ELF-1 (cell line): ENCODE data around the gene TK2.
"Not testable (repeated sequence)": the region's sequence is repeated elsewhere in the genome, so short reads cannot be mapped to it uniquely, and the experiment has no call there.

Source experiments
- DNase-seq: peaks from one replicate; pipeline ENCODE4 v3.0.0-alpha.2; 2016; ENCODE audit warnings: low read depth, low spot score

TK2 gene

DNA sequence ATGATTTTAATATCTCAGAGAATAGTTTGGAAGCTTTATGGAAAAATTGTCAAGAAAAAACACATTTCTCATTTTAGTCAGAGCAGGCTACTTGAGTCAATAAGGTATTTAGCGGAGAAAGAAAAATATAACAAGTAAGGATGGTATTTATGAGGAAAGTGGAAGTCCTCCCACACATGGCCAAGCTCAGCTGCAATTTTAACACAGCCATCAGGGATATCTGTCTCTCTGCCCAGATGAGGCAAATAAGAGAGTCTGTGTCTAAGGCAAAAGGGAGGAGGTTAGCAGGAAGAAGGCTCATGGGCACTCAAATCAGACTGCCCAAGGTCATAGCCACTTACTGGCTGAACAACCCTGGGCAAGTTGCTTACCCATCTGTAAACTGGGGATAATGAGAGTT, 24.2 kb upstream of the TK2 start:
- DNase-seq = no peak

DNA sequence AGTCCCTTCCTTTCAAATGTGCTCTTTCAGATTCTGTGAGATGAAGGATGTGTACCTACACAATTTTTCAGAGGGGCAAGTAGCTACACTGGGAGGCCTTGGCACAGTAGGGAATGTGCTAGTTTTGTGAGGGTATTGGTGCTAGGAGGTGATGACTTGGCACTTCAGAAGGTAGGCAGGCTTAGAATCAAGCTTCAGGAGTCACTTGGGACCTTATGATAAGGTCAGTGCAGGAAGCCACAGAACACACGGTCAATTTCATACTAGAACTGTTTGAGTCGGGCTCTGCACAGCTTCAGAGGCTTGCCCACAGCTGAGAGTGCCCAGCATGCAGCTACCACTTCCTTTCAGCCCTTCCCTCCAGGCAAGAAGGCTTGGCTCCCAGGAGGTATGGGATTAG, 22.4 kb upstream of the TK2 start:
- no peak for DNase-seq

DNA sequence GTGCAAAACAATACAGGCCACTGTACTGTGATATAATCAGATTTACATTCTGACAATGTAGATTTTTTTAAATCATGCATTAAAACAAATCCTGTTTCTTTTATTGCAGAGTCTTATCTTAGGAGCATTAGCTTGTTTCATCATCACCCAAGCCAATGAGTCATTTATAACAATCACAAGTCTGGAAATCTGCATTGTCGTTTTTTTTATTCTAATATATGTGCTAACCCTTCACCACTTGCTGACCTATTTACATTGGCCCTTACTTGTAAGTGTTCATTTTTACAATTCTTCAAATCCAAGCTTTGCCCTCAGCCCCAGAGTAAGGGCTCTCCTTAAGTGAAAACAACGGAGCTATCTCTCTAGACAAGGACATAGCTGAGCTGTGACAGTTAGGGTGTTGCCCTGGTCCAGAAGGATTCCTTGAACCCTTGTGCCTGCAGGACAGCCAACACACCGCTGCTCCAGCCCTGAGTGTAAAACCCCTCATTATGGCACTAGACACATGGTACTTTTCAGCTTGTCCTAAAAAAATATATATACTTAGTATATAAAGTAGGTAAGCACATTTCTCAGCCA, 20.0 kb upstream of the TK2 start:
- no peak for DNase-seq

DNA sequence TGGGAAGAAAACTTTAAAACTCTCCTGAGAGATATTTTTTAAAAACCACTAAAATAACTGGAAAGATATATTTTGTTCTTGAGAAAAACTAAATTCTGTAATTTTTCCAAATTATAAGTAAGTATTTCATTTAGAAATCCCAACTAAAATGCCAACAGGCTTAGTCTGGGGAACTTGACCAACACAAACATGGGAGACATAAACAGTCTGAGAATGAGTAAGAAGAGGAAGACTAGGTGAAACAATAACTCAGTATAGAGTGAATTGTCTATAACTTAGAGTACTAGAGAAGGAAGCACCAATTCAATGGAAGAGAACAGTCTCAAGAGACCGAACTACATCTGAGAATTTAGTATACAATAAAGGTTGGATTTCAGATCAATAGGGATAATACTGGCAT, 19.2 kb upstream of the TK2 start:
- DNase-seq = no peak

DNA sequence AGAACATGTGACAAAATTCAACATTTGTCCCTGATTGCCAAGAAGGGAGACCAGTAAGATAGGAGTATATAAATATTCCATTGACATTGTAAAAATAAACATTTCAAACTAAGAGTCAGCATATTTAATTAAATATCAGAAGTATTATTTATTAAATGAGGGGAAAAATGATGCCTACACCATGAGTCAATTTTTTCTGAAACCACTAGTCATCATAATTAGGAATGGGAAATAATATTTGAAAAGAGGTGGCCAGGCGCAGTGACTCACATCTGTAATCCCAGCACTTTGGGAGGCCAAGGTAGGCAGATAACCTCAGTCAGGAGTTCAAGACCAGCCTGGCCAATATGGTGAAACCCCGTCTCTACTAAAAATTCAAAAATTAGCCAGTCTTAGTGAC, 18.4 kb upstream of the TK2 start:
- no peak for DNase-seq

DNA sequence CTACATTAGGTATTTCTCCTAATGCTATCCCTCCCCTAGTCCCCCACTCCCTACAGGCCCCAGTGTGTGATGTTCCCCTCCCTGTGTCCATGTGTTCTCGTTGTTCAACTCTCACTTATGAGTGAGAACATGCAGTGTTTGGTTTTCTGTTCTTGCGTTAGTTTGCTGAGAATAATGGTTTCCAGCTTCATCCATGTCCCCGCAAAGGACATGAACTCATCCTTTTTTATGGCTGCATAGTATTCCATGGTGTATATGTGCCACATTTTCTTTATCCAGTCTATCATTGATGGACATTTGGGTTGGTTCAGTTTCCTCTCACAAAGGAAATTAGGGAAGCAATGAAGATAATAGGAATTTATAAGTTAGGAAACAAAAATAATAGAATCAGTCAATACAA, 17.3 kb upstream of the TK2 start:
- DNase-seq = not testable (repeated sequence)

DNA sequence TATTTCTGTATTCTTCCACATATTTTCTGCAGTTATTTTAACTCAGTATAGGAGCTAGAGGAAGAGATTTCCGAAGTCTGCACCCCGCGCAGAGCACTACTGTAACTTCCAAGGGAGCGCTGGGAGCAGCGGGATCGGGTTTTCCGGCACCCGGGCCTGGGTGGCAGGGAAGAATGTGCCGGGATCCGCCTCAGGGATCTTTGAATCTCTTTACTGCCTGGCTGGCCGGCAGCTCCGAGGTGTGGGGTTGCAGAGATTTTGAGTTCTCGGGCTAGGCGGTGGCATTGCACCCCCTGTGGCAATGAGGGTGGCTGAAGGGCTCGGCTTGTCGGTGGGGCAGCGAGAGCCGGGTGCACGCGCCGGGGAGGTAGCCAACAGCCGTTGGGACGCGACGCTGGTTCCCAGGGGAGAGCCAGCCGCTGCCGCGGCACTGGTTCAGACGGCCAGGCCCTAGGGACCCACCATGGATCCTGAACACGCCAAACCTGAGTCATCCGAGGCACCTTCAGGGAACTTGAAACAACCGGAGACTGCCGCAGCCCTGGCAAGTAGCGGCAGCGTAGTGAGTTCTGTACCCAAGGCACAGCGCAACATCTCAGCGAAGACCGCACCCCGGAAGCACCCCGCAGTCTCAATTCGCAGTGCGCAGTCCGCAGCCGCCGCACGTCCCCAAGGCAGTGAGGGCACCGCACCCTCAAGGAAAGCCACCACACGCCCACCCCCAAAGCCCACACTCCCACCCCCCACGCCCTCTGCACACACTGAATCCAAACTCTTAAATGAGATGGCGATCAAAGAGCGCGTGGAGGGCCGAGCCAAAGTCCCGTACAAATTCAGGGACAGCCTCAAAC, 16.4 kb upstream of the TK2 start, which contains the start of gene CMTM1:
Gene CMTM1 (plus strand): TSS at position 389 of the 851 bp plus-strand sequence. CDS start 75 bp downstream, at position 464.
- DNase-seq = peak; percentile 65

DNA sequence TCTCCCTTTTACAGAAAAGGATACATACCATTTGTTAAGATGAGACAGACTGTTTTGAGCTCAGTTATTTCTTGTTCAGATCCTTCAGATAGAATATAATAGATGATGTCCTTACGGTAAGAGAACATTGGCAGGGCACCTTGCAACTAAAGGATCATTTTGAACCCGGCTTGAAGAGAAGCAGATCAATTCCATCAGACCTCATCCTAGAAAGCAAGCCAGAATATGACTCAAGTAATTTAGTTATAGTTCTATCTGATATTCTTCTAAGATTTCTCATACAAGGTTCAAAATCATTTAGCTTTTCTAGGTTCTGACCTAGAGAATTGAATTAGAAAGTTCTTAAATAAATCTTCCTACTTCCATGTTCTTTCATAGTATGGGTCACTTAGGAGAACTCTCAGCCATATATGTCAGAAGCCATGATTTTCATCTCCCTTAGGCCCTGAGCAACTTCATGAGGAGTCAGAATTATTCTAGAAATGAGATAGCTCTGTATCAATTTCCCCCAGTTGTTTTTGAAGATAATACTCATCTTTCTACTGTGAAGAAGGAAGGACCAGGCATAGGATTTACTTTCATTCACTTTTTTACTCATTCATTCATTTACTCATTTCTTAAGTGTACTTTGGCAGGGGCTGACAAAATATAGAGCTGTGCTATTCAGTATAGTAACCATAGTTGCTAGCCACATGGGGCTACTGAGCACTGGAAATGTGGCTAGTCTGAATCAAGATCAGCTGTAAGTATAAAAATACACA, 13.8 kb upstream of the TK2 start:
- no peak for DNase-seq

DNA sequence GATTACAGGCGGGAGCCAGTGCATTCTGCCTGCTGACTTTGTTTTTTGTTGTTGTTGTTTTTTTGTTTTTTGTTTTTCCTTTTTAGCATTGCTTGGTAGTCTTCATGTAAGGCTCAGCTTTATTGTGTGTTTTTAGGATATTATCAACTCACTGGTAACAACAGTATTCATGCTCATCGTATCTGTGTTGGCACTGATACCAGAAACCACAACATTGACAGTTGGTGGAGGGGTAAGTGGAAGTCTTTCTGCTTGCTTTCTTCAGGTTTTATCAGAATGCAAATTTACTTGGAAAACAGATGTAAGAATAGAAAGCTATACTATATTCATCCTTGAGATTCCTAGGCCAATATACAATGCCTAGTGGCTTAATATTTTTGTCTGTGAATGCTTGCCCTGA, 13.1 kb upstream of the TK2 start:
- DNase-seq = no peak

DNA sequence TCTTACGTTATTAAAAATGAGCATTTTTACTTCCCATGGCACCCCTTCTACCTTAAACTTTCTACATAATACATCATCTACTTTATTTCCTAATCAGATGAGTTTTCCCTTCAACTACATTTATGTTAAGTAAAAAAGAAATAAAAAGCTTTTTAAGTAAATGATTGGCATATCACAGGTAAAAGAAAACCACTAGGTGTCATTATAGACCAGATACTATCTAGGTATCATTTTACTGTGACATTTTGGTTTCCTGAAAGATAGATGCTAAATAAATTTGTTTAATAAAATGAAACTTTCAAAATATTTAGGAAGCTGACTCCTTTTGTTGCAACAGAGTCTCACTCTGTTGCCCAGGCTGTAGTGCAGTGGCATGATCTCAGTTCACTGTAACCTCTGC, 12.5 kb upstream of the TK2 start:
- no peak for DNase-seq

DNA sequence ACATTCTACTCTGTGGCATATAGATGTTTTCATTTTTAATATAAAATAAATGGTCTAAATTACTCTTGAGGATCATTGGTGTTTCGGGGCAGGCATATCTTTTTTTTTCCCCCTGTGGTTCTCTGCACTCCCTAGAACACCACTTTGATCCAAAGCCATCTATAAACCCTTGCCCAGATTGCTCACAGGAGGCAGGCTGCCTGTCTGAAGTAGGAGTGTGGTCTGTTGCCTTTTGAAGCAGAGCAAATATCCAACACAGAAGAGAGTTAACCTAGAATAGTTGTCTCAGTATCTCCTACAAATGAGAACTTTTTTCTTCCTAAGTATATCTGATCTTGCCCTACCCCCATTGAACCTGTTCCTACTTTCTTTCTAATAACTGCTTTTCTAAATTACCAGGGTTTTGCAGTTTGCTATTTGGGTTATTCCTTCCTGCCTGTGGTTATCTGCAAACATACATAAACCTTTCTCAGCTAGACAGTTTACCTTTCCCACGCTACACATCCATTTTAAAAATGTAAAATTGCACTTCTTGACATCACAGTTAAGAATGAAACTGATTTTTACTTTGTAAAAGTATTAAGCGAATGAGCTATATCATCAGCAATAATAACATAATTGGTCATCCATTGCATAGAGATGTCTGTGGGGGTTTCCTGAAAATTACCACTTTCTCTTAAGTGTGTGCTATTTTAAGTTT, 11.6 kb upstream of the TK2 start:
- DNase-seq = no peak

DNA sequence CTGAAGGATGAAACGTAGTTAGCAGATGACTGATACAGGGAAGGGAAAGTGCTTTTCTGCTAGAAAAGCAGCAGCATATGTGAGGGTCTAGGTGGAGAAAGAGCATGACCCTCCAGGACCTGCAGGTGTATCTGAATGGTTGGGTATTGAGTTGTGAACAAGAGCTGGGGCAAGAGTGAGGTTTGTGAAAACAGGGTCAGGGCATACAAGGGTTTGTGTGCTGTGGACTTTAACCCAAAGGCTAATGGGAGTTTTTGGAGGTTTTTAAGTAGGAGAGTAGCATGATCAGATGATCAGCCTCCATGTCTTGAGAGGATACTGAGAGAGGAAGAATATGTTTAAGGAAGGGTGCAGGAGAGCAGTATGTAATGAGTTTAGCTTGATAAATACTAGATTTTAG, 10.2 kb upstream of the TK2 start:
- DNase-seq = no peak

DNA sequence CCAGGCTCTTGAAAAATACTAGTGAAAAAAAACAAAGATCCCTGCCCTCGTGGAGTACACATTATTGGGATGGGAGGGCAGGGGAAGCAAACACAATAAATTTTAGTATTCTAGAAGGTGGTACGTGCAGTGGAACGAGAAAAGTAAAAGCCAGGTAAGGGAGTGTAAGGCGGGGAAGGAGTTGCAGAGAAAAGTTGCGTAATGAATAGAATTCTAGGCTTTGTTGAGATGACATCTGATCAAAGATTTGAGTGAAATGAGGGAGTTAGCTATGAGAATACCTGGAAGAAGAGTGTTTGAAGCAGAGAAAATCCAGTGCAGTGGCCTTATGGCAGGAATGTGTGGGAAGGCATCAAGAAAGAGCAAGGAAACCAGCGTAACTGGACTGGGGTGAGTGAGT, 4.6 kb upstream of the TK2 start:
- DNase-seq = no peak

DNA sequence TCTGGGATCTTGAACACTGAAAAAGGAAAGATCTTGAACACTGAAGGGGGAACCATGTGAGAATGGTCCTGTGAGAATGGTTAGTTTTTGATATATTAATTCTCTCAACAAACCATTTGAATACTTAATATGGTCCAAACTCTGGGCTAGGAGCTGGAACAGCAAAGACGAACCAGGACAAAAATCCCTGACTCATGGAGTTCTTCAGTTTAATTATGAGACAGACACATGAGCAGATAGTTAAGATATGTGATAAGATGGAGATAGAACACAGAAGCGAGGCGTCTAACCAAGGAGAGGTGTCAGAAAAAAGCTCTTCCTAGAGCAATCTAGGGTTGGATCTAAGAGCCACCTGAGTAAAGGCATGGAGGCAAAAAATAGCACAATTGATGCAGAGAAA, 4.1 kb upstream of the TK2 start:
- DNase-seq = no peak

DNA sequence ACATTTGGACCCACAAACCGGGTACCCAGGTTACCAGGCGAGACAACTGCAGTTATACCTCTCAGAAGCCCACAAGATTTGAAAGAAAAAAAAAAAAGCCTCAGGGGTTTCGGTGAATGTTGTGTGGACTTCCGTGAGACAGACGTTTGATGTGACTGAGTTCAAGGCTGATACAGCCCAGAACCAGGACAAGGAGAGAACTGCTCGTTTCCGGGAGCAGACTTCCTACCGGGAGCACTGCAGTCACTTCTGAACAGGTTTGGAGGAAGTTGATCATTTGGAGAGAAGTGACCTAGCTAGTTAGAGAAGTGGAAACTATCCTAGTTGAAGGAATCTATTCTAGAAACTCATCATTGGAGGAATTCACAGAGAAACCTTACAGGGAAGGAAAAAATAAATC, 3.3 kb upstream of the TK2 start:
- DNase-seq = no peak

DNA sequence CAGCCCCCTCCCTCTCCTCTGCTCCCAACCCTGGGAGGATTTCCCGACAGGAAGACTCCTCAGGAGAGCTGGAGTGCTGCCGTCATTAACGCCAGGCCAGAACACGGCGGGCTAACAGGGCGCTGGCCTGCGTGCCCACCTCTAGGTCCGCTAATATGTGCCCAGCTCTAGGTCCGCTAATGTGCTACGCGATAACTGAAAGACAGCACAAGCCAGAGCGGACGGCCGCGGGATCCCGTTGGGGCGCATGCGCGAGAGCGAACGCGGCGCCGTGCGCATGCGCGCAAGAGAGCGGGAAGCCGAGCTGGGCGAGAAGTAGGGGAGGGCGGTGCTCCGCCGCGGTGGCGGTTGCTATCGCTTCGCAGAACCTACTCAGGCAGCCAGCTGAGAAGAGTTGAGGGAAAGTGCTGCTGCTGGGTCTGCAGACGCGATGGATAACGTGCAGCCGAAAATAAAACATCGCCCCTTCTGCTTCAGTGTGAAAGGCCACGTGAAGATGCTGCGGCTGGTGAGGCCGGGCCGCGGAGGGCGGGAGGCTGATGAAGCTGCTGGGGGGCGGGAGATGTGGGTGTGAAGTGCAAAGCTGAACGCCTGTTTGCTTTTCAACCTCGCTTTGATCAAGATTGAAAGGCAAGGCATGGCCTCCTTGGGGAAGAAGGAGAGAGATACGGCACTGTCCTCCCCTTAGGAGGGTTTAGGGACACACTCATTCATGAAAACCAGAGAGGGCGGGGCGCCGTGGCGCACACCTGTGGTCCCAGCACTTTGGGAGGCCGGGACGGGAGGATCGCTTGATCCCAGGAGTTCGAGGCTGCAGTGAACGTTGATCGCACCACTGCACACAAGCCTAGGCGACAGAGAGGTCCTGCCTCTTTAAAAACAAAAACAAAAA, 2.6 kb upstream of the TK2 start, which contains the start of gene CKLF:
Gene CKLF (plus strand): TSS at position 291 of the 892 bp plus-strand sequence. CDS start 140 bp downstream, at position 431.
- peak; percentile 94 for DNase-seq

DNA sequence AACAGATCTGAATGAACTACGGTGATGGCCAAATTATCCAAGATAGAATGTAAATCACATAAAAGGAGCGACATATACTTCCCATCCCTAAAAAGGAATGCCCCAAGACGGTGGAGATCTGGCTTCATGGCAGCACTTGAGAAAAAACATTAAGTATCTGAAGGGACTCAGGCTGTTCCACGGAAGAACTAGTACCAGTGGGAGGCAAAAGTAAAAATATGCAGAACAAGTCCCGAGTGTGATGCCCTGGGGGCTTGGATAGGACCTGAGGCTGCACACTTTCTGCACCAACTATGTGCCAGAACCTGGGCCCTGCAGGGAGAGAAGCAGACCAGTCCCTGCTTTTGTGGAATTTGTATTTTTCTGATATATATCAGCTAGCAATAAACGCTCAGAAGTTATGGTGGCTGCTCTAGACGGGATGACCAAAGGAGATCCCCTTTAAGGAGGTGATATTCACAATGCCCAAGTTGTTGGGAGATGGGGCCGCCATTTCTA, 1.9 kb upstream of the TK2 start:
- no peak for DNase-seq

DNA sequence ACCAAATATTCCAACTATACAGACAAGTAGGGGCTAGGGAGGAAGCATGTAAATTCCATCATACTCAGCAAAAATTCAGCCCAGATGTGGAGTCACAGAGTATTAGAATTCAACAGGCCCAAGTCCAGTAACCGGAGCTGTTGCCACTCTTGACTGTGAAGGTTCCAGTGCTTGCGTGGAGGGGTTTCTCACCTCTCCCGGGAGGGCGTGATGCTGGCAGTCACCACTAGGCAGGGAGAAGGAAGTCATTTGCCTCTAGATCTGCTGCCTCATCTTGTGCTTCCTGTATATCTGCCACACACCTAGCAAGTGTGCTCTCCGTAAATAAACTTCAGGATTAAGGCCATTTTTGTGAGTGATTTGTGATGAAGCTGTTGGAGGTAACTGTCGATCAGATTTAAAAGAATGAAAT, 1.4 kb upstream of the TK2 start:
- DNase-seq = peak; percentile 42

DNA sequence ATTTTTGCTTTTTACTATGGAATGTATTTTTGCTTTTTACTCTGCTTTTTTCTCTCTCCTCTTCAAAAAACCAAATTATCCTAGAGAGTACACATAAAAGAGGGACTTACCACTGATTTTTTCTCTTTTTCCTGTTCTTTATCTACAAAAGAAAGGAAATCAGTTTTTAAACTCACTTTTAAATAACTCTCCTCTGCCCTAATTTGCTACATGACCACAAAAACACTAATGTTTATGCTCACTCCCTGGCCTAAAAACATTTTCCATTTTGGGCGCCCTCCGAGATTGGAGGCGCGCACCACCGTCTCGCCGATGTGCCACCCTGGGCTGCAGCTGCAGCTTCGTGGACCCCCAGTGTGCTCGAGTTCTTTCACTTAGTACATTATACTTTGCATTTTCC, 1.1 kb downstream of the TK2 start:
- DNase-seq = no peak

DNA sequence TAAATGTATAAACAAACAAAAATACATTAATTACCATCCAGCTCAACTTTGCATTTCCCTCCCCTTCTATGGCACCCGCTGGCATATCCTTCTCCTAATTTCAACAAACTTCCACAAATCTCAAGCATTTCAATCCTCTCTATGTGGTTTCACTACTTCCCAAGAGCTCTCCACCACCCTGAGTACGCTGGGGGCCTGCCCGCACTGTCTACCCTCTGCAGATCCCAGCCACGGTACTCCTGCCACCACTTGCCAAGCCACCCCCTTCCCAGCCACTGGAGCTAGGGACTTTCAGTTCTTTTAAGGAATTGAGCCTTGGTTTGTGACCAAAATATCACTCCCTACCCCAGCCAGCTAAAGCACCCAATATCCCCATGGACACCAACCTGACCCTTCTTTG, 1.9 kb downstream of the TK2 start:
- no peak for DNase-seq
